ENCODE data around the gene PHLDB1.

- TF ChIP-seq CTCF (IDR thresholded peaks at IDR 0.05): no peak
- TF ChIP-seq POLR2AphosphoS5 (IDR thresholded peaks at IDR 0.05): no peak
- no peak for TF ChIP-seq EP300 (IDR thresholded peaks at IDR 0.05)
Observed at GRCh38 chr11:118670063-118670462, 62.6 kb downstream of the PHLDB1 start.
